ENCODE measurements around the gene LARGE1. TPM values are rescaled to one million over a fixed set of nuclear protein-coding genes. Genes with fewer than 3 reads are reported as not detected.

The LARGE1 gene
- total and polyA plus RNA-seq, 2 experiments from 2014 or later, result 1.5 to 12.8 TPM

- 84 to 87% methylated on average over 5 of the region's 5 CpGs for WGBS, 2 experiments (ENCODE audit: low coverage in 1 of 2, low lambda C conversion rate in 2 of 2, missing lambda C conversion rate in 2 of 2)
- H4K20me1 ChIP-seq (ENCODE audit: insufficient read depth), result no peaks in the 10 kb centered on the region
- H3K4me3 ChIP-seq, result no peak overlapping the region
These were observed 30.5 kb downstream of the LARGE1 start for GRCh38 chr22:33889748-33890147.

GRCh38 chr22:33888821-33889220 is 31.5 kb downstream of the LARGE1 start:
- no peaks in the 10 kb centered on the region for H4K20me1 ChIP-seq (ENCODE audit: insufficient read depth)
- no peak overlapping the region for H3K4me2 ChIP-seq (ENCODE audit: unreplicated experiment)
- no peaks in the 10 kb centered on the region for H3K4me1 ChIP-seq (ENCODE audit: insufficient read depth)
- in situ Hi-C loops (cut with MboI), result no loop called here
- no peaks in the 10 kb centered on the region for H3K9me3 ChIP-seq (ENCODE audit: low read depth)
- DNase-seq, result no peak
- H3K36me3 ChIP-seq (ENCODE audit: low read depth), result no peaks in the 10 kb centered on the region
- H3K27me3 ChIP-seq (replicated peaks; ENCODE audit: insufficient read depth), result no peaks in the 10 kb centered on the region
- H2AFZ ChIP-seq, result no peak overlapping the region
- no peak overlapping the region for H3K4me3 ChIP-seq
- no peaks in the 10 kb centered on the region for H3K9me2 ChIP-seq (ENCODE audit: insufficient read depth)
- 77 to 81% methylated on average over 4 of the region's 4 CpGs for WGBS, 2 experiments (ENCODE audit: low coverage in 1 of 2, low lambda C conversion rate in 2 of 2, missing lambda C conversion rate in 2 of 2)
- no peaks in the 10 kb centered on the region for H3F3A ChIP-seq (ENCODE audit: insufficient read depth)
- no peak overlapping the region for H3K27ac ChIP-seq
- no peak for TF ChIP-seq EZH2phosphoT487 (IDR thresholded peaks at IDR 0.05; ENCODE audit: insufficient read depth, low read depth)
- TF ChIP-seq EZH2 (IDR thresholded peaks at IDR 0.05; ENCODE audit: insufficient read depth, poor library complexity, severe bottlenecking), result no peak
- H3K9ac ChIP-seq, result no peak overlapping the region
- peaks cover 25% of the 10 kb centered on the region; the same call in 1 of the 2 replicates for H3K79me2 ChIP-seq (ENCODE audit: insufficient read depth)

More at GRCh38 chr22:33889748-33890147, 30.5 kb downstream of the LARGE1 start:
- H3F3A ChIP-seq (ENCODE audit: insufficient read depth), result no peaks in the 10 kb centered on the region
- H3K9me3 ChIP-seq (ENCODE audit: low read depth), result no peaks in the 10 kb centered on the region
- DNase-seq, result no peak
- H3K9ac ChIP-seq, result no peak overlapping the region
- in situ Hi-C loops (cut with MboI), result no loop called here
- H3K9me2 ChIP-seq (ENCODE audit: insufficient read depth), result no peaks in the 10 kb centered on the region
- no peaks in the 10 kb centered on the region for H3K27me3 ChIP-seq (replicated peaks; ENCODE audit: insufficient read depth)
- H3K4me2 ChIP-seq (ENCODE audit: unreplicated experiment), result no peak overlapping the region
- no peaks in the 10 kb centered on the region for H3K4me1 ChIP-seq (ENCODE audit: insufficient read depth)
- no peaks in the 10 kb centered on the region for H3K36me3 ChIP-seq (ENCODE audit: low read depth)
- TF ChIP-seq EZH2 (IDR thresholded peaks at IDR 0.05; ENCODE audit: insufficient read depth, poor library complexity, severe bottlenecking), result no peak
- TF ChIP-seq EZH2phosphoT487 (IDR thresholded peaks at IDR 0.05; ENCODE audit: insufficient read depth, low read depth), result no peak
- no peak overlapping the region for H3K27ac ChIP-seq
- peaks cover 29% of the 10 kb centered on the region; the same call in 1 of the 2 replicates for H3K79me2 ChIP-seq (ENCODE audit: insufficient read depth)
- no peak overlapping the region for H2AFZ ChIP-seq

- no peak overlapping the region for H3K27ac ChIP-seq
- H3K4me2 ChIP-seq (ENCODE audit: unreplicated experiment), result no peak overlapping the region
- no peaks in the 10 kb centered on the region for H3K27me3 ChIP-seq (replicated peaks; ENCODE audit: insufficient read depth)
- DNase-seq, result no peak
- H3K4me3 ChIP-seq, result no peak overlapping the region
- in situ Hi-C loops (cut with MboI), result no loop called here
- H3K9me2 ChIP-seq (ENCODE audit: insufficient read depth), result no peaks in the 10 kb centered on the region
- H3K79me2 ChIP-seq (ENCODE audit: insufficient read depth), result peaks cover 35% of the 10 kb centered on the region; the same call in 1 of the 2 replicates
- no peak overlapping the region for H2AFZ ChIP-seq
- H4K20me1 ChIP-seq (ENCODE audit: insufficient read depth), result no peaks in the 10 kb centered on the region
- no peaks in the 10 kb centered on the region for H3K9me3 ChIP-seq (ENCODE audit: low read depth)
- TF ChIP-seq EZH2phosphoT487 (IDR thresholded peaks at IDR 0.05; ENCODE audit: insufficient read depth, low read depth) (no peak), EZH2 (IDR thresholded peaks at IDR 0.05; ENCODE audit: insufficient read depth, poor library complexity, severe bottlenecking) (no peak)
- H3K36me3 ChIP-seq (ENCODE audit: low read depth), result no peaks in the 10 kb centered on the region
- no peaks in the 10 kb centered on the region for H3F3A ChIP-seq (ENCODE audit: insufficient read depth)
- H3K9ac ChIP-seq, result no peak overlapping the region
- 92 to 93% methylated on average over 13 of the region's 13 CpGs for WGBS, 2 experiments (ENCODE audit: low coverage in 1 of 2, low lambda C conversion rate in 2 of 2, missing lambda C conversion rate in 2 of 2)
- no peaks in the 10 kb centered on the region for H3K4me1 ChIP-seq (ENCODE audit: insufficient read depth)
These were observed 33.1 kb downstream of the LARGE1 start for GRCh38 chr22:33887173-33887572.

- Histone ChIP-seq H3K4me1 (ENCODE audit: insufficient read depth) (no peaks in the 10 kb centered on the region), H2AFZ (no peak overlapping the region), H3K9me3 (ENCODE audit: low read depth) (no peaks in the 10 kb centered on the region), H3K4me2 (ENCODE audit: unreplicated experiment) (no peak overlapping the region), H3K9me2 (ENCODE audit: insufficient read depth) (no peaks in the 10 kb centered on the region), H3K9ac (no peak overlapping the region), H3K79me2 (ENCODE audit: insufficient read depth) (peaks cover 32% of the 10 kb centered on the region; the same call in 1 of the 2 replicates), H3F3A (ENCODE audit: insufficient read depth) (no peaks in the 10 kb centered on the region), H4K20me1 (ENCODE audit: insufficient read depth) (no peaks in the 10 kb centered on the region), H3K27ac (no peak overlapping the region), H3K4me3 (no peak overlapping the region), H3K36me3 (ENCODE audit: low read depth) (no peaks in the 10 kb centered on the region), H3K27me3 (replicated peaks; ENCODE audit: insufficient read depth) (no peaks in the 10 kb centered on the region)
- in situ Hi-C loops (cut with MboI), result no loop called here
- DNase-seq, result no peak
- TF ChIP-seq EZH2 (IDR thresholded peaks at IDR 0.05; ENCODE audit: insufficient read depth, poor library complexity, severe bottlenecking) (no peak), EZH2phosphoT487 (IDR thresholded peaks at IDR 0.05; ENCODE audit: insufficient read depth, low read depth) (no peak)
- 88% methylated on average over 5 of the region's 5 CpGs for WGBS, 2 experiments (ENCODE audit: low coverage in 1 of 2, low lambda C conversion rate in 2 of 2, missing lambda C conversion rate in 2 of 2)
These were observed 33.6 kb downstream of the LARGE1 start for GRCh38 chr22:33886696-33887095.

GRCh38 chr22:33884829-33885228 is 35.4 kb downstream of the LARGE1 start:
- H3K9ac ChIP-seq, result no peak overlapping the region
- WGBS, 2 experiments (ENCODE audit: low coverage in 1 of 2, low lambda C conversion rate in 2 of 2, missing lambda C conversion rate in 2 of 2), result 92 to 94% methylated on average over 7 of the region's 7 CpGs
- no peak for TF ChIP-seq EZH2phosphoT487 (IDR thresholded peaks at IDR 0.05; ENCODE audit: insufficient read depth, low read depth)
- no peaks in the 10 kb centered on the region for H3F3A ChIP-seq (ENCODE audit: insufficient read depth)
- no peaks in the 10 kb centered on the region for H3K9me3 ChIP-seq (ENCODE audit: low read depth)
- DNase-seq, result no peak
- no peaks in the 10 kb centered on the region for H4K20me1 ChIP-seq (ENCODE audit: insufficient read depth)
- no peaks in the 10 kb centered on the region for H3K4me1 ChIP-seq (ENCODE audit: insufficient read depth)
- no peak overlapping the region for H2AFZ ChIP-seq
- no peaks in the 10 kb centered on the region for H3K27me3 ChIP-seq (replicated peaks; ENCODE audit: insufficient read depth)
- in situ Hi-C loops (cut with MboI), result no loop called here
- H3K79me2 ChIP-seq (ENCODE audit: insufficient read depth), result peaks cover 39% of the 10 kb centered on the region; the same call in 1 of the 2 replicates
- H3K9me2 ChIP-seq (ENCODE audit: insufficient read depth), result no peaks in the 10 kb centered on the region
- no peak overlapping the region for H3K27ac ChIP-seq
- H3K4me3 ChIP-seq, result no peak overlapping the region
- H3K36me3 ChIP-seq (ENCODE audit: low read depth), result no peaks in the 10 kb centered on the region
- no peak overlapping the region for H3K4me2 ChIP-seq (ENCODE audit: unreplicated experiment)

Measured in GM23248 (cell line).